Urinary bladder (tissue), 4 donors: Measurements from ENCODE around the gene LPXN. TPM values are rescaled to one million over a fixed set of nuclear protein-coding genes. Genes with fewer than 3 reads are reported as not detected.
A peak's percentile ranks its signal among the peaks of the same experiment; 100 is the strongest.

Source experiments
- DNase-seq: peaks from one replicate; pipeline ENCODE4 v3.0.0-alpha.2; 2015; ENCODE audit errors: extremely low spot score
- H3K27ac ChIP-seq: one replicate; pipeline ENCODE4 v1.5.1; 2013; ENCODE audit warnings: low read depth, mild to moderate bottlenecking, moderate library complexity
- H3K36me3 ChIP-seq: one replicate; pipeline ENCODE4 v1.6.1; 2013; ENCODE audit warnings: mild to moderate bottlenecking, moderate library complexity; ENCODE audit not compliant: insufficient read depth
- H3K4me1 ChIP-seq: one replicate; pipeline ENCODE4 v1.6.1; 2013; ENCODE audit warnings: mild to moderate bottlenecking, moderate library complexity; ENCODE audit not compliant: insufficient read depth
- H3K4me3 ChIP-seq: one replicate; pipeline ENCODE4 v1.5.1; 2013; ENCODE audit warnings: low read depth, low read length
- WGBS: extraction: QIAGEN DNeasy Blood & Tissue Kit; methylation state at CpG from one replicate; pipeline ENCODE4 v1.1.7; 2013; 5-methylcytosine and 5-hydroxymethylcytosine counted together
- polyA plus RNA-seq: library from polyadenylated mRNA; stranded (reverse); fragments of 200-250 nt; gene quantifications from one replicate; pipeline ENCODE4 v1.2.3, GENCODE V29; 2013
- total RNA-seq: library from RNA; depleted of rRNA; stranded (reverse); fragments of >200 nt; gene quantifications from one replicate; pipeline ENCODE4 v1.2.3, GENCODE V29; 2014
- donor health status: healthy with polysubstance abuse.
- donor health status: healthy.

The LPXN gene
- total RNA-seq (5.3 TPM), polyA plus RNA-seq (7.9 TPM)

DNA sequence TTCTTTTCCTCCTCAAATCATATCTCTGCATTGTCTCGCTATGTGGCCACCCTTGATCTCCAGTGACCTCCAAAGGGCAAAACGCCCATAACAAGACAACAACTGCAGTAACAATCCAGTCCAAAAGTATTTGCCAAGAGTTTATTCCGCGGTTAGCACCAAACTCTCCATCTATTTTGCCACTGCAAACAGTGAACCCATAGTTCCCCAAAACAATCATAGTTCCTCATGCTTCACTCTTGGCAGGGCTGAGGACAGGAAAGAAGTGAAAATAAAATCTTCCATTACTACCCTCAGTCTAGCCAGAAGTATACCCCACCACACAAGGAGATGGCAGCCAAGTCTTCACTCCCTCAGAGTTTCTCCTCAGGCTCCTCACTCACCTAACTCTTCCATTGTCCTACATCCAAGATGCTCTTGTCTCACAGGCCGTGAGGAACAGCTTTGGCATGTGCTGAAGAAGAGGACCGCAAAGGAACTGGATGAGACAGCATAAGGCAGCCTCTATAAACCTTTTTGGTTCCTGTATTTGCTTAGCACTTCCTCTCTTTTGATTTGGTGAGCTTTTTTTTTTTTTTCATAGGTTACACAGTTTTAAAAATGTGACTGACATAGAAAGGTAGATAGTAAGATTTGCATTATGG lies at the start of gene LPXN:
TSS of gene LPXN (minus strand) at position 480 of the 644 bp plus-strand sequence. CDS start at position 396, 84 bp downstream.
- H3K27ac ChIP-seq, result peak within 1 kb of the TSS; percentile 64
- peaks cover under 1% of the 10 kb centered on the region for H3K36me3 ChIP-seq
- H3K4me1 ChIP-seq, result no peaks in the 10 kb centered on the region
- peak within 1 kb of the TSS; percentile 12 for H3K4me3 ChIP-seq
- 75% methylated on average over 6 of the region's 6 CpGs for WGBS
- no peak for DNase-seq

DNA sequence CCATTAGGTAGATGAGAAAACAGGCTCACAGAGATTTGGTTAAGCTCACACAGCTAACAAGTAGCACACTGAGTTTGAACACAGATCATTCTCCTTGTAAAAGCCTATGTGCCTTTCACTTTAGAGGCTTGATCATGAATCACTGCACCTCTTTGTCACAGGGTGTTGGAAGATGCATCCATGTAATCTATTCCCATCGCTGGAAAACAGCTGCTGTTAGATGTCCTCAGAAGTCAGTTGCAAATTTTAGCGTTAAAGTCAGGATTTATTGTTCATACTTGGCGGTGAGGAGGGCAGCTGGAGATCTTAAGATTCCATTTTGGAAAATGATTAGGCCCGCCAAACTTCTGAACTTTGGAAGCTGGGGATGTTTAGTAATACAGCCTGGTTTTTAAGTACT lies 49.4 kb upstream of the LPXN start:
- no peak for DNase-seq
- H3K36me3 ChIP-seq, result no peaks in the 10 kb centered on the region
- 92% methylated on average over 4 of the region's 4 CpGs for WGBS
- no peaks in the 10 kb centered on the region for H3K4me1 ChIP-seq
- H3K4me3 ChIP-seq, result no peak overlapping the region
- no peak overlapping the region for H3K27ac ChIP-seq

DNA sequence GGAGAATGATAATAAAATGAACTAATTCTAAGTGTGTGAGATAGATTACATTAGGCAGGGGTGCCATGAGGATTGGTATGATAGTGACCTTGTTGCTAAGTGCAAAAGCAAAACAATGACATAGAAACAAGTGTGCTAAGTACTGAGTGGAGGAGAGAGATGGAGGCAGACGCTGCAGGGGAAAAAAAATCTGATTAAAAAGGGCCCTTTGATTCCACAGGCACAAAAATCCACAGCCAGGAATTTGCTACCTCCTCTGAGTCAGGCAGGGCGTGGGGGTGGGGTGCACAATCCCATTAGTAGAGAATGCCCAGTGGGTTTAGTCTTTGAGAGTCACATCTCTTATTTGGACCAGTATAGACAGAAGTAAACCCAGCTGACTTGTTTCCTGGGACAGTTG lies 46.7 kb upstream of the LPXN start, which contains the start of gene CNTF:
TSS of gene CNTF (plus strand) at position 322 of the 400 bp plus-strand sequence. CDS start 88 bp downstream, outside the sequence.
- no peak for DNase-seq
- 68% methylated on average over 2 of the region's 2 CpGs for WGBS
- Histone ChIP-seq H3K36me3 (no peaks in the 10 kb centered on the region), H3K4me1 (no peaks in the 10 kb centered on the region), H3K27ac (no peak within 1 kb of the TSS), H3K4me3 (no peak within 1 kb of the TSS)

DNA sequence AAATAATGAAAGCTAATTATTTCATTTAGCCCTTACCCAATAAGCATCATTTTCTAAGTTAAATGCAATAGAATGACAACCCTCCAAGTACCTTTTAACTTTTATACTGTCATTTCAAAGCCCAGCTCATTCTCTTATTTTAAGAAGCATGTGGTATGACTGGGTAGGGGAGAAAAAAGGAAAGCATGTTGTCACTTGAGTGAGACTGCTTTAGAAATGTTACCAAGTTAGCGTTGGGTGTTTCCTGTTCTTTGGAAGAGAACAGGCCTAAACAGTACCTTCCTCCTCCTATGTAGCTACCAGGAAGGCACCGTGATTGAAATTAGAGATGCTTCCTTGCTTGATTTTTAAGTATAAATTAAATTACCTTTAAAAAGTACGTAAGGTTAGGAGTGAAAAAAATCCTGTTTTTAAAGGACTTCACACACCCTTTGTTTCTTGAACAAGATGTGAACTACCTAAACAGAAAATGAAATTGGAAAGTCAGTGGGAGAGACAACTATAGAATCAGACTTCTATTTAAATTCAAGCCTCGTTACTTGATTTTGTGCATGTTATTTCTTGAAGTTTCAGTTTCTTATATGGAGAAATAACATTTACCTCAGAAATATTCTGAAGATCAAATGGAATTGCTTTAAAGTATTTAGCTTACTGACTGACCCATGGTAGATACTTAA lies 46.1 kb upstream of the LPXN start:
- Histone ChIP-seq H3K4me3 (no peak overlapping the region), H3K27ac (no peak overlapping the region), H3K36me3 (peaks cover 4% of the 10 kb centered on the region), H3K4me1 (no peaks in the 10 kb centered on the region)
- WGBS, result 87% methylated on average over 4 of the region's 4 CpGs
- DNase-seq, result no peak

DNA sequence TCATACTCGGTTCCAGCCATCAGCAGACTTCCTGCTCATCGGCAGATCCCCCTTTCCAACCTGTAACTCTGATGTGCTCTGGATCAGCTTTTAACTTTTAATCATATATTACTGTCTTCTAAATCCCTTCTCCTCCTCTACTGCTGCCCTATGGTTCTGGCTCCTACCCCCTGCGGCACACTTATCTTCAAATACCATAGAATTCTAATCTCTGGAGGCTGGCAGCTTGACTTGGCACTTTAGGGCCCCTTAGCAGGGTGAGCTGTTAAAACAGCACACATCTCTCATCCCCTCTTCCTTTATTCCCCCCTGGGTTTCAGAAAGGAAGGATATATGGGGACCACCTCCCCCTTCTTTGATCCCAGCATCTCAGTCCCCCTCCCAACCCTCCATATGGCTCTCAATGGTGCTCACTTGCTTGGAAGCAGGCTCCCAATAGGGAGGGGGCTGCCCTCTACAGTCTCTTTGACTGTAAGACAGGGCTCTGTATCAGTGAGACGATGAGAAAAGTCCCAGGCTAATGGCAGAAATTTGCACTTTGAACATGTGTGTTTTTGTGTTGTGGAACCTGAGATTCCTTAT lies 42.4 kb upstream of the LPXN start:
- H3K27ac ChIP-seq, result no peak overlapping the region
- no peak overlapping the region for H3K4me3 ChIP-seq
- peaks cover 4% of the 10 kb centered on the region for H3K36me3 ChIP-seq
- DNase-seq, result no peak
- 81% methylated on average over 4 of the region's 4 CpGs for WGBS
- H3K4me1 ChIP-seq, result peaks cover 1% of the 10 kb centered on the region

DNA sequence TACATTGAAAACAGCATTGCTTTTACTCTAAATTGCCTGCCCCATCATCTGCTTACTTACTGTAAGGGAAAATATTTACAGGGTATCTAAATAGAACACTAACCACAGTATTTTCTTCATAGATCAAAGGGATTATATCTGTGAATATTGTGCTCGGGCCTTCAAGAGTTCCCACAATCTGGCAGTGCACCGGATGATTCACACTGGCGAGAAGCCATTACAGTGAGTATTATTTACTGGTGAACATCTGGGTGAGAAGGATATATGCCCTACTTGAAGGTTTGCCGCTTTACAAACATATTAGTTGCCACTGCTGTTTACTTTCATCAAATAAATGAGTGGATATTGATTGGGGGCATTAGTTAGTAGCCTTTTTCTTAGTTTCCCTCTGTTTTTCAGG lies 40.9 kb upstream of the LPXN start:
- no peak for DNase-seq
- peaks cover 1% of the 10 kb centered on the region for H3K4me1 ChIP-seq

DNA sequence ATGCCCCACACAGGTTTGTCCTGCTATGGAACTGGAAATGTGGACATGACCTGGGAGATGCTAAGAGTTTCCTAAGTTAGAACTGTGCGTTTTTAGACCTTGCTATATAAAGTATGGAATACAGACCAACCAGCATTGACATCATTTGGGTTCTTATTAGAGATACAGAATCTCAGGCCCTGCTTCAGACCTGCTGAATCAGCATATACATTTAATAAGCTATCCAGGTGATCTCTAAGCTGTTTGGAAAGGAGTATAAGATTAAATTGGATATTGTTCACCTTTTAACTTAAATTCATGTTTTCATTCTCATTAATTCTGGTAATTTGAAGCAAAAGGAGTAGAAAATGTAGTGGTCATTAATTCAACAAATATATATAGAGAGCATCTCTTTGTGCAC lies 39.9 kb upstream of the LPXN start:
- DNase-seq, result no peak
- Histone ChIP-seq H3K27ac (no peak overlapping the region), H3K36me3 (peaks cover 6% of the 10 kb centered on the region), H3K4me1 (peaks cover 1% of the 10 kb centered on the region), H3K4me3 (no peak overlapping the region)
- 91% methylated on average over 1 of the region's 1 CpG for WGBS

More for the DNA sequence above, 40.9 kb upstream of the LPXN start:
- 42% methylated on average over 4 of the region's 4 CpGs for WGBS
- peaks cover 4% of the 10 kb centered on the region for H3K36me3 ChIP-seq
- H3K4me3 ChIP-seq, result no peak overlapping the region
- no peak overlapping the region for H3K27ac ChIP-seq

DNA sequence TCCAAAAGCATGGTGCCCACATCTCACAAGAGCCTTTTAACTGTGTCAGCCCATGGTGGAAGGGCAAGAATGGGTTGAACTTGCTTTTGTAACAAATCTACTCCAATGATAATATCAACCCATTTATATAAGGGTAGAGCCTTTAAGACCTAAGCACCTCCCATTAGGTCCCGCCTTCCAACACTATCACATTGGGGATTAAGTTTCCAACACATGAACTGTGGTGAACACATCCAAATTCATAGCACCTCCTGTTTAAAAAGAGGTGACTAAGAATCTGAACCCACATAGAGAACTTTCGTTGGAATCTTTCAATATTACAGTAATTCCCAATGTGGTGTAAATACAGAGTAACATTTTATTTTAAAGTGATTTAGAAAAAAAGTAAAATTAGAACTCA lies 37.6 kb upstream of the LPXN start:
- WGBS, result 94% methylated on average over 2 of the region's 2 CpGs
- Histone ChIP-seq H3K4me3 (no peak overlapping the region), H3K27ac (no peak overlapping the region), H3K4me1 (peaks cover 1% of the 10 kb centered on the region), H3K36me3 (peaks cover 6% of the 10 kb centered on the region)
- DNase-seq, result no peak

DNA sequence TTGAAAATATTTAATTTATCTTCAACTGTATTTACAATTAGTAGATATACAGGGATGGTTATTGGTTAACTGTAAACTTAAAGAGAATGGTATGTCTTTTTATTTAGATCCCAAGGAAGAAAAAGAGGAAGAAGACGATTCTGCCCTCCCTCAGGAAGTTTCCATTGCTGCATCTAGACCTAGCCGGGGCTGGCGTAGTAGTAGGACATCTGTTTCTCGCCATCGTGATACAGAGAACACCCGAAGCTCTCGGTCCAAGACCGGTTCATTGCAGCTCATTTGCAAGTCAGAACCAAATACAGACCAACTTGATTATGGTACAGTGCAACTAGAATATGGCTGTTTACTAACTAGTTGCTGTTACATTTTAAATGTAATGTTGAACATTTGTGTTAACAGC lies 34.1 kb upstream of the LPXN start:
- H3K36me3 ChIP-seq, result peaks cover 2% of the 10 kb centered on the region
- no peak overlapping the region for H3K4me3 ChIP-seq
- WGBS, result 81% methylated on average over 8 of the region's 8 CpGs
- H3K27ac ChIP-seq, result no peak overlapping the region
- H3K4me1 ChIP-seq, result no peaks in the 10 kb centered on the region
- DNase-seq, result no peak

DNA sequence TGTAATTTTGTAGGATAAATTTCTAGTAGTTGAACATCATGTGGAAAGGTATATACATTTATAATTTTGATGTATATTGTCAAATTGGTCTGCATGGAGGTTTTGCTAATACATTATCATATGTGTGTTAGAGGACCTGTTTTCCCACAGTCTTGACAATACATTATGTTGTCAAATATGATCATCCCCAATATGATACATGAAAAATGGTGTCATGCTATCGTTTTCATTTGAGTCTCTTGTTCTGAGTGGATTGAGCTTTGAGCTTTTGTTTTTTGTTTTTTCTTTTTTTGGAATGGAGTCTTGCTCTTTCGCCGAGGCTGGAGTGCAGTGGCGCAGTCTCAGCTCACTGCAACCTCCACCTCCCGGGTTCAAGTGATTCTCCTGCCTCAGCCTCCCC lies 32.7 kb upstream of the LPXN start:
- Histone ChIP-seq H3K36me3 (peaks cover 2% of the 10 kb centered on the region), H3K27ac (no peak overlapping the region), H3K4me3 (no peak overlapping the region), H3K4me1 (no peaks in the 10 kb centered on the region)
- WGBS, result 97% methylated on average over 5 of the region's 5 CpGs
- no peak for DNase-seq

DNA sequence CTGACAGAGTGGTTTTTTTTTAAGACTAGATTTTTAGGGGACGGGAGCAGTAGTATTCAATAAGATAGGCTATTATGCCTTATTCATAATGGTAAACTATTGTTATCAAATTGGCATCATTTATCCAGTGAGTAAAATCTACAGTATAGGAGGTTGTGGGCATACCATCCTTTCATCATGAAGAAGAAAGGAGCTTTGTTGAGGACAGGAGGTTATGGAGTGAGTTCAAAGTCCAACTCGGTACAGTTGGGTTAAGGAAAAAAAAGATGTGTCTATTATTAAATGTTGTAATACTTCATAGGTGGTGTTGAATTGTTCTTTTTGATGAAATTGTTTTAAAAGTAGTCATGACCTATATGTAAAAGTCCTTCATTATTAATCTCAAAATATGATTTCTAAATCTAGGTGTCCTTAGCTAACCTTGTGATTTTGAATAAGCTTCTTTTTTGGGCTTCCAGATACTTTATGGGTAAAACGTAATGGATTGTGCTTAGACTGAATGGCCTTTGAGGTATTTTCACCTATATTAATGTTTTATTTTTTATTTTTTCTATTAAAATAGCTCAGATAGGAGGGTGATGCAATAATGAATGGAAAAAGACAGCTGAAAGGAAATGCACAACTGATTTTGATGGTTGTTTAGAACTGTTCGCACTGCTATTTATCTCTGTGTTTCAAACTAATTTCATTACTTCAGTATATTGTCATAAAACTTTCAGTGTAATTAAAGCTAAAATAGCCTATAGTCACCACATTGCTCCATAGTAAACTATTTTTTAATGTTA lies 31.5 kb upstream of the LPXN start:
- 90% methylated on average over 4 of the region's 4 CpGs for WGBS
- H3K27ac ChIP-seq, result no peak overlapping the region
- H3K4me1 ChIP-seq, result no peaks in the 10 kb centered on the region
- peaks cover 2% of the 10 kb centered on the region for H3K36me3 ChIP-seq
- no peak overlapping the region for H3K4me3 ChIP-seq
- no peak for DNase-seq

DNA sequence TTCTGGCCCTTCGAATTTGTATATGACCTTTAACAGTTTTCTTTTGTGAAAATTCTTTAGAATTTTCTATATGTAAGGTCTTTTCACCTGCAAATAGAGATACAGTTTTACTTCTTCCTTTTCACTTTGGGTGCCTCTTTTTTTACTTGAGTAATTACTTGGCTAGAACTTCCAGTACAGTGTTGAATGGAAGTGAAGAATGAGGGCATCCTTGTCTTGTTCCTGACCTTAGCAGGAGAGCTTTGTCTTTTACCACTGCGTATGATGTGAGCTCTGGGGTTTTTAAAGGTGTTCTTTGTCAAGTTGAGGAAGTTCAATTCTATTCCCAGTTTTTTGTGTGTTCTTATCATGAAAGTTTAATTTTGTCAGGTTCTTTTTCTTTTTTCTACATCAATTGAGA lies 24.9 kb upstream of the LPXN start:
- DNase-seq, result no peak
- WGBS, result 81% methylated on average over 2 of the region's 2 CpGs

DNA sequence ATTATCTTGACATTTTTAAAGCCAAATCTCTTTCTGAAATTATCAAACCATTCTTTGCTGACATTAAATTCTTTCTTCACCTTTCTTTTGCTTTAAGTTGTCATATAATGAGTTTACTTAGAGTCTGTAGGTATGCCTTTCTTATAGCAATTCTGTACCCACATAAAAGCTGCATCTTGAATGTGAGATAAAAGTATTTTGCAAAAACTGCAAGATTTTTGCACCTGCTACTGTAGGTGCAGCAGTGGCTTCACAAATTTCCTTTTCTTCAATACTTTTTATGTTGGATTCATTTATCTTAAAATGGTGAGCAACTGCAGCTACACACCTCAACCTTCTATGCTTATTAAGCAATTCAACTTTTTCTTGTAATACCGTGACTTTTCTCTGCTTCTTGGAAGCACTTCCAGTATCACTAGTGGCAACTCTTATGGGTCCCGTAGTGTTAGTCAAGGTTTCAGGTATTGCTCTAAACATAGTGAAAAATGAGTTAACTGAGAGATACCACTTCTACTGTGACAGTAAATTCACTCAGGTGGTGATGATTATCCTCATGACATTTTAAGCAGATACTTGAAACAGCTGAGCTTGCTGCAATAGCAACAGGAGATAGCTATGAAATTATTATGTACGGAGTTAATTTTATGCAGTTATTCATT lies 22.0 kb upstream of the LPXN start:
- no peak overlapping the region for H3K4me3 ChIP-seq
- WGBS, result 80% methylated on average over 3 of the region's 3 CpGs

More for the DNA sequence above, 24.9 kb upstream of the LPXN start:
- Histone ChIP-seq H3K4me1 (no peaks in the 10 kb centered on the region), H3K36me3 (no peaks in the 10 kb centered on the region), H3K4me3 (no peak overlapping the region), H3K27ac (no peak overlapping the region)

More for the DNA sequence above, 22.0 kb upstream of the LPXN start:
- H3K27ac ChIP-seq, result no peak overlapping the region
- H3K36me3 ChIP-seq, result no peaks in the 10 kb centered on the region
- no peak for DNase-seq
- H3K4me1 ChIP-seq, result peaks cover 2% of the 10 kb centered on the region
